HepG2 (cell line): ENCODE results near the gene PPP3R2.

Experiments used
- JUN ChIP-seq: sonication (generic); formaldehyde crosslinking; IDR thresholded peaks from 2 replicates; pipeline ENCODE4 v1.4.0; 2020; ENCODE audit warnings: mild to moderate bottlenecking, missing genetic modification reagents
- NRL ChIP-seq: sonication (generic); formaldehyde crosslinking; IDR thresholded peaks from 2 replicates; pipeline ENCODE4 v1.5.0; 2020; ENCODE audit warnings: missing genetic modification reagents, mild to moderate bottlenecking, moderate library complexity, borderline replicate concordance
- TERF1 ChIP-seq: sonication (generic); formaldehyde crosslinking; IDR thresholded peaks from 2 replicates; pipeline ENCODE4 v1.8.0; 2022; ENCODE audit warnings: mild to moderate bottlenecking, missing genetic modification reagents, moderate library complexity
- YY1 ChIP-seq: IDR thresholded peaks from 2 replicates; pipeline ENCODE4 v1.6.1; 2011; ENCODE audit warnings: low read length, low read depth, moderate library complexity, mild to moderate bottlenecking; ENCODE audit not compliant: insufficient read depth, insufficient replicate concordance
- ZNF280B ChIP-seq: sonication (generic); formaldehyde crosslinking; IDR thresholded peaks from 2 replicates; pipeline ENCODE4 v1.5.0; 2020; ENCODE audit warnings: missing genetic modification reagents, mild to moderate bottlenecking, borderline replicate concordance
- ZSCAN25 ChIP-seq: sonication (generic); formaldehyde crosslinking; IDR thresholded peaks from 2 replicates; pipeline ENCODE4 v1.8.0; 2022; ENCODE audit warnings: mild to moderate bottlenecking, missing genetic modification reagents

GRCh38 chr9:101566904-101567724 is 27.7 kb downstream of the PPP3R2 start:
- TF ChIP-seq JUN (no peak), TERF1 (no peak), ZSCAN25 (CRISPR knock-in tag) (no peak), NRL (no peak), ZNF280B (no peak), YY1 (no peak)
